CD4-positive, alpha-beta T cell treated with Interleukin-15 for 4 hours (primary cell): ENCODE data around the gene PCSK6.

Experiments
- DNase-seq: peaks from one replicate; pipeline ENCODE4 v3.0.0-alpha.2; 2020; ENCODE audit warnings: low spot score

The PCSK6 gene

DNA sequence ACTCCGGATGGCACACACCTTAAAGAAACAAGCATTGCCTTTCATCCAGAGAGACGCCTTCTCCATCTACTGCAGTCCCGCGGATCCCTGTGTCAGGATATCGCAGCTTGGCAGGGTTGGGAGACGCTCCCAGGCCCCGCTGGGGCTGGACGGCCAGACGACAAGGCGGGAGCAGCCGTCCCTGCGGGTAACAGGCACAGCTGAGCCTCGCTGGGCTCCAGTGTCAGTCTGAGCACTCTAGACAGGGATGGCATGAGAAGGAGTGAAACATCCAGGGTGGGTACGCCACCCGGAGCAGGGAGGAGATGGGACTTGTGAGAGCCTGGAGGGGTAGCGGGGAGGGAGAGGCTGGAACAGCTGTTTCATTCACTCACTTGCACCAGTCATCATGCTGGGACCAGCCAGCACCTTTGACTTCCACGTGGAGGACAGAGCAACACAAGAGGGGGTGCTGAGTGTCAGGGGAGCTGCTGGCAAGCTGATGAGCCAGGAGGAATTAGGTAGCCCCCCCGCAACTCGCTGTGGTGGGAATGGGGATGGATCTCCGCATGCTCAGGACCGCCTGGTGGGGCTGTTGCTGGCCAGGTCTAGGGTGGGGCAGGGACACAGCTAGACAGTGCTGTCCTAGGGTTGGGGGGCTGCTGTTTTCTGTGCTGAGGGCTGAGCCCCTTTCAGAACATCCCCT is 162.9 kb downstream of the PCSK6 start:
- no peak for DNase-seq

GRCh38 chr15:101326026-101326315 is 163.5 kb downstream of the PCSK6 start:
- no peak for DNase-seq

DNA sequence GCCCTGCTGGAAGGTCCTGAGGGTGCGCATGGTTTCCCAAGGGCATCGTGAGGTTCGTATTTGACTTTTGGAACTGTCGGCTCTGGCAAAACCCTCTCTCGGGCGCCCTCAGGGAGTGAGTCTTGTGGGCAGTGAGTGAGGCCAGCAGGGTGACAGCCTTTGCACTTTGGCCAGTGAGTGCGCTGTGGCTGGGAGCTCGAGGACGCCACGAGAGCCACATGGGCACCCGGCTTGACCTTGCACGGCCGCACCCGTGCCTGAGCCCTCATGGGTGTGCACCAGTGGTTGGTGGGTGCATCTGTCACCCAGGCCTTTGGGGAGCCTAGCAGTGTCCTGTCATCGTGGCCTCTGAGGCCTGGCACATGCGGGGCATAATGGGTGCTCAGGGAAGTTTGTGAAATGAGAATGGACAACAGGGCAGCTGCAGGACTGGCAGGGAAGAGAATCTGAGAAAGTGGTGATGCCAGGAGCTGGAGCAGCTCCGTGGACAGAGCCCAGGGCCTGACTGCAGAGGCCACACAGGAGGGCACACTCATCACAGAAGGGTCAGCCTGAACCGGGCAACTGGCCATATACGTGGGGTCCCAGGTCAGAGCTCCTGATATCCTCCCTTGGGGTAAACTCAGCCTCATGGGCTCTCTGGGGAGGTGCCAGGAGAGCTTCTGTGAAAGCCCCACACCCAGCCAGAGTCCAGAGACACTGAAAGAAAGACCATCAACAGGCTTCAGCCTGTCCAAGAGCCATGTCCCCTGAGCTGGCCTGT is 164.1 kb downstream of the PCSK6 start:
- no peak for DNase-seq

- no peak for DNase-seq
Measured at GRCh38 chr15:101324524-101325177, 164.9 kb downstream of the PCSK6 start.

GRCh38 chr15:101323793-101324523 is 165.5 kb downstream of the PCSK6 start:
- no peak for DNase-seq

GRCh38 chr15:101322854-101323477 is 166.5 kb downstream of the PCSK6 start:
- DNase-seq, result no peak

DNA sequence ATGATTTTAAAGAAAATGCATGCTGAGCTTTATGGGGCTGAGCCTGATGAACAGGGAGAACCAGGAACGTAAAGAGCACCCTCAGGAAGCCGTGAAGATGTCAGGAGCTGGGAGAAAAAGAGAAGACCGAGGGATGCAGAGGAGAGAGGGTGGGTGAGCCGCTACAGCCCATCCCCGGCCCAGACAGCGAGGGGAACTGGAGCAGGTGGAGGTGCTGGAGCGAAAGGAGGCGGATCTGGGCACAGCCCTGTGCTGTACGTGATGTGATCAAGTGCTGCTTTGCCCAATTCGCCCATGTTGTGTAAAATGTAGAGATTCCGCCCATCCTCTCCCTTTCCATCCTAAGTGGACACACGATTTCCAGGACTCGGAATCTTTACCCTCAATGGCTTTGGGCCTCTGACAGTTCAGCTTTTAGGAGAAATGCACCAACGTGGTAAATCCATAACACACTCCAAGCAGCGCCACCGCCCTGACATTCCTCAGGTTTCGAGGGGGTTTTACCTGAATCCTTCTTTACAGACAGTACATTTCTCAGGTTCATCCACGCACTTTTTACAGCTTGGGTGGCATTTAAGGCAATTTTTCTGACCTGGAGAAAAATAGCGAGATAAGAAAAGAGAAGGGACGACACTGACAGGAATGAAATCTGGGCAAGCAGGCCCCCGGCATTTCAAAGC is 167.4 kb downstream of the PCSK6 start:
- DNase-seq, result no peak

DNA sequence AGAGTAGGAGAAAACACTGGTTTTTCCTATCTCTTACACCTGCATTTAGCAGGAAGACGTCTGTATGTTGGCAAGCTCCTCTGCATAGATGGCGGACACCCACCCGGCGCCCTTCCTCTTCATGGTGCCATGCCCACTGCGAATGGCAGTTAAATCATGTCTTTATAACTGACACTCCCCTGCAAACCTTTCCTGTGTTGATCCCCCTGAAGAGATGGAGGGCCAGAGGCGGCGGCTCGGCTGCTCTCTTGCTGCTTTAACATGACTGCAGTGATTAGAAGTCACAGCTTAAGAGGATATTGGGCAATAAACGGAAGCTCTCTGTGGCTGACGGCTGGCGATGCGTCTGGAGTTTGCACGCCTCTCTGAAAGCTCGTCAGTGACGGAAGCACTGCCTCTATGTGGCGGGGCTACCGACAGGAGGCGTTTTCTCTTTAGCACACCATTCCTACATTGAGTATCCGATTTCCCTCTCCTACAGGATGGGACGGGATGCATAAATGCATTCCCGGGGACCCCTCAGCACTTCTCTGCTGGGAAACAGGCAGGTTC is 168.9 kb downstream of the PCSK6 start:
- peak; percentile 50 for DNase-seq

DNA sequence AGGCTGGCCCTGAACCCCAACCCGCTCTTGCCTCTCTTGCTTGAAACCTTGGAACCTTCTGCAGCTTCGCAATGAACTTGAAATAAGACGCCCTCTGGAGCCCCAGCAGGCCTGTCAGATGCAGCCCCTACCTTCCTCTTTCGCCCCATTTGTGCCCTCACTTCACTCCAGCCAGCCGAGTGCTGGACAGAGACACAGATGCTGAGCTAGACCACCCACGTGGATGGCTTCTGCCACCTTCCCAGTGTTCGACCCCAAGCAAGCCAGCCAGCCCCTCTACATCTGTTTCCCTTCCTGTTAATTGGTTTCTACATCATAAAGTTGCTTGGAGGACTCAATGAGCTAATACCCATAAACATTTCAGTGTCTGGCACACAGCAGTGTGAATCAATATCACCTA is 170.7 kb downstream of the PCSK6 start:
- DNase-seq, result no peak

DNA sequence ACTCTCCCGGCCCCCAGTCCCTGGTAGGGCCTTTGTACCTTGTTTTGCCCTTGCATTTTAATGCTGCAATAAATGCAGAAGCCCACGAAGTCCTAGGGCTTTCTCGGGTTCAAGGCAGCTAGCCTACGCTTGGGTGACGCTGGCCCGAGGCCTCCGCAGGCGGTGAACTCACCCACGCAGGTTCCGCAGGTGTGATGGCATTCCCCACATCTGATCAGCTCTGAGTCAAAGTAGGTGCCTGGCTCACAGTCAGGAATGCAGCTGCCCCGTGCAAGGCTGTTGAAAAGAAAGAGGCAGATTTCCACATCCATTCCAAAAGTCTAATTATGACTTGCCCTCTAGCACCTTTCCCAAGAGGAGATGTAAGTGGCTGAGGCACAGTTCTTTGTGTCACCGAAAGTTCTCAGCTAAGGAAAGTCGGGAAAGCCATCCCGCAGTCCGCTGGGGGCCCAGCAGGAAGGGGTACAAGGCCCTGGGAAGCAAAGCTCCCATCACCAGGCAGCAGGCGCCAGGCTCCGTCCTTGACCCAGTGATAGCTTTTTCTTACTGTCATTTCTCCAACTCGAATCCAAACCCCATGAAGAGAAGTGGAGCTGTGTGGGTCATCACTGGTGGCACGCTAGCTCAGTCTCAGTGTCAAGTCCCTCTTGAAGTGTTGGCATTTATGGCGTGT is 171.2 kb downstream of the PCSK6 start:
- no peak for DNase-seq

- no peak for DNase-seq
Measured at GRCh38 chr15:101317336-101317872, 172.1 kb downstream of the PCSK6 start.

GRCh38 chr15:101316529-101316928 is 173.0 kb downstream of the PCSK6 start:
- DNase-seq, result no peak

- no peak for DNase-seq
Measured at GRCh38 chr15:101315736-101316135, 173.8 kb downstream of the PCSK6 start.

DNA sequence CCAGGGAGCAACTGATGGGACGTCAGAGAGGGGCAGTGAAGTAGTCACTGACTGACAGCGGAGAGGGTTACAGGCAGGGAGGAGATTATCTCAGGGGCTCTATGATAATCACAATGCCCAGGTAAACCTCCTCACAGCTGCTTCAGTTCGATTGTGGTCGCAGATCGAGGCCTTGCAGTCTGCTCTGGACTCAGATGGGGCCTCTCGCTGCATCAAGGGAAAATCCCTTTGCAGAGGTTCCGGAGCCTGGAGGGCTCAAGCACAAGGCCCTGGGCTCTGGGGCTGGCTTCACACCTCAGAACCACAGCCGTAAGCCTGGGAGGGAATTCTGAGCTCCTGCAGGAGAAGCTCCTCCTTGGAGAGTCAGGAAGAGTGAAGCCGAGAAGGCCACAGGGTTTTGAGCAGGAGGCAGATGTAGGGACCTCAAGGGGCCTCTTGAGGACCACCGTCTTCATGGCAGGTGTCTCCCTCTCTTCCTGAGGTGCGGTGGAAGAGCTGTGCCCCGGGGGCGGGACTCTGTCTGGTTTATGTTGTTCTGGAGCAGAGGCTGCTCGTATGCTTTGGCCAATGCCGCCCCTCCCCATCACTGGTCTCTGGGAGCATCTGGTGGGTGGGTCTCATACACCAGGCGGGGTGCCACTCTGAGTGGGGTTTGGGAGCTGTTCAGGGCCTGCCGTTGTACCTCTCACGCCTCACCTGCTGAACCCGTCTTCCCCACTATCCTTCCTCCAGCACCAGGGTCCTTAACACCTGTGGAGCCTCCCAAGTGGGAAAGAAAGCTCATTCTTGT is 175.0 kb downstream of the PCSK6 start:
- DNase-seq, result no peak

- DNase-seq, result no peak
Measured at GRCh38 chr15:101313041-101313761, 176.3 kb downstream of the PCSK6 start.

DNA sequence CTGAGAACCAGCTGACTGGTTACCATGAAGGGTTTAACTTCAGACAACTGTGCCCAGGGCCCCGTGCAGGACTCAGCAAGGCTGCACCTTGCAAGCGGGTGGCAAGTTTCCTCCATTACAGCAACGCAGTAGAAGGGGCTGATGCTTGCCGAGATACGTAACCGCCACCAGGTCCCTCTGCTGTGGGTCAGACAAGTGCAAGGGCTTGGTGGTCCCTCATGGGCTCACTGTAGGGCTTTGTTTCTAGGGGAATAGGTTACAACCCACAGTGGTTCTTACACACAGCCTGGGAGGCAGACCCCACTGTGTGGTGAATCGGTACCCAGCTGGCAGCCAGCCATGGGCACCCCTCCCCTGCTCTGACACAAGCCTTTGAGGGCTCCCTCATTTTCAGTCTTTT is 179.0 kb downstream of the PCSK6 start:
- no peak for DNase-seq

- DNase-seq, result no peak
Measured at GRCh38 chr15:101310161-101310480, 179.4 kb downstream of the PCSK6 start.

DNA sequence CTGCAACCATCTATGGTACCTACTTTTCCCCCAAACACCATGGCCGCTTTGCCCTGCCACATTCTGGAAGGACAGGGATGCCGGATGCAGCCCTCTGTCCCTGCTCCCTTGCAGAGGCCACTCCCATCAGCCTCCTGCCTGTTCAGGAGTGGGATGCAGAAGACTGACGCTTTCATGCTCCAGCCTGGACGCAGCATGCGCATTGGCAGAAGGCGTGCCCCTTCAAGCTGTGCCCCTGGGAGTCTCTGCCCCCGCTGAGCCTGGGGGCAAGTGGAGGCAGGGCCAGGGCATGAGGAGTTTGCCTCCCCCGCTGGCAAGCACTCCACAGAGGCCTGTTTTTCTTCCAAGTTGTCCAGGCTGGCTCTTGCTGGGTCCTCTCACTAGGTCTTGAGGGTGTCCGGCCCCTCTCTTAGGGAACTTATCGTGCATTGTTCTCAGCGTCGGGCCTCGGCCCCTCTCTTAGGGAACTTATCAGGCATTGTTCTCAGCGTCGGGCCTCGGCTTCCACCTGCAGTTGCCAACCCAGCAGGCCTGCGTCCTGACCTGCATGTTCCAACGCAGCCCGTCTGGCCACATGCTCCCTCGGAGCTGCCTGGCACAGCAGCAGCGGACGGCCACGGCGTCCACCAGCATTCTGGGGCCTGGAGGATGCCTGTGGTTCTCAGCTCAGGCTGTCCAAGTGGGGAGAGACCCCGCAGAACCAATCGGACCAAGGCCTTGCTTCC is 179.9 kb downstream of the PCSK6 start:
- no peak for DNase-seq
